IPS-NIHi7 (cell line): ENCODE data around the gene GOLGA1.
"Not testable (repeated sequence)": the region's sequence is repeated elsewhere in the genome, so short reads cannot be mapped to it uniquely, and the experiment has no call there.

Source experiments
- DNase-seq: peaks from one replicate; pipeline ENCODE4 v3.0.0; 2012; ENCODE audit warnings: mixed read lengths; ENCODE audit errors: extremely low spot score

The GOLGA1 gene

DNA sequence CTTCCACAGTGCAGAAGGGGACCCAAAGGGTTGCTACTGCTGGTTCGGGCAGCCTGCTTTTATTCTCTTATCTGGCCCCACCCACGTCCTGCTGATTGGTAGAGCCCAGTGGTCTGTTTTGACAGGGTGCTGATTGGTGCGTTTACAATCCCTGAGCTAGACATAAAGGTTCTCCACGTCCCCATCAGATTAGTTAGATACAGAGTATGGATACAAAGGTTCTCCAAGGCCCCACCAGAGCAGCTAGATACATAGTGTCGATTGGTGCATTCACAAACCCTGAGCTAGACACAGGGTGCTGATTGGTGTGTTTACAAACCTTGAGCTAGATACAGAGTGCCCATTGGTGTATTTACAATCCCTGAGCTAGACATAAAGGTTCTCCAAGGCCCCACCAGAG lies 102.8 kb downstream of the GOLGA1 start:
- DNase-seq = not testable (repeated sequence)

DNA sequence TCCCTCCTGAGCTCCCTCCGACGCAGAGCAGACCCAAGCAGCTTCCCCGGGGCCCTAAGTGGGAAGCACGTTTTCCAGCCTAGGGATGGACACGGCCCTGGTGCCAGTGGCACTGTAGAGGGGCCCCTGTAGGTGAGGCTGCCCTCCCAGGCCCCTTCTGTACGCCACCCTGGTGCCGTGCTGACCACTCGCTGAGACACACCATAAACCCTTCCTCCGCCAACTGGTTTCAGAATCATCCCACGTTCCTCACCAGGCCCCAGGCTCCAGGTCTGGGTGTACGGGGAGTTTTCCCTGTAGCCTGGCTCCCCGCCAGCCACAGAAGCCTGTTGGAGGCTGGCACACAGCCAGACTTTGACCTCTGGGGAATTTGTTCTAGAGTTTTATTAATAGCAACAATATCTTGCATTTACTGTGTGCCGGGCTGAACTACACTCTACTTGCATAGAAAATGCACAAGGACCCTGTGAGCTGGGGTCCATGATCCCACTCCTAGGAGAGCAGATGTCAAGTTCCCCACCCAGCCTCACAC lies 105.8 kb downstream of the GOLGA1 start:
- no peak for DNase-seq

DNA sequence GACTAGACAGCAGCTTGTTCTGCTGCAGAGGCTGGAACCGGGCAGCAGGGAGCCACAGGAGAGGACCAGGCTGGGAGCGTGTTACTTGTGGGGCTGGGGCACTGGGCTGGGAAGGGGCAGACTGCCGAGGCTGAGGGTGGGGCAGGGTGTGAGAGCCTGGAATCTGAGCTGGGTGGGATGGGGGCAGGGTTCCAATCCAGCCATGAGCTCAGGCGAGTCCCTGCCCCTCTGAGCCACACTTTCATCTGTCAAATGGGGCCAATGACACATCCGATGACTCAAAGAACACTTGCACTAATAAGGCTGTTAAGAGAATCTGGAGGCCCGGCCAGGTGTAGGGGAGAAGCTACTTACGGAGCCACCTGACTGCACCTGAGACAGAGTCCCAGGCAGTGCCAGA lies 106.3 kb downstream of the GOLGA1 start:
- DNase-seq = no peak

DNA sequence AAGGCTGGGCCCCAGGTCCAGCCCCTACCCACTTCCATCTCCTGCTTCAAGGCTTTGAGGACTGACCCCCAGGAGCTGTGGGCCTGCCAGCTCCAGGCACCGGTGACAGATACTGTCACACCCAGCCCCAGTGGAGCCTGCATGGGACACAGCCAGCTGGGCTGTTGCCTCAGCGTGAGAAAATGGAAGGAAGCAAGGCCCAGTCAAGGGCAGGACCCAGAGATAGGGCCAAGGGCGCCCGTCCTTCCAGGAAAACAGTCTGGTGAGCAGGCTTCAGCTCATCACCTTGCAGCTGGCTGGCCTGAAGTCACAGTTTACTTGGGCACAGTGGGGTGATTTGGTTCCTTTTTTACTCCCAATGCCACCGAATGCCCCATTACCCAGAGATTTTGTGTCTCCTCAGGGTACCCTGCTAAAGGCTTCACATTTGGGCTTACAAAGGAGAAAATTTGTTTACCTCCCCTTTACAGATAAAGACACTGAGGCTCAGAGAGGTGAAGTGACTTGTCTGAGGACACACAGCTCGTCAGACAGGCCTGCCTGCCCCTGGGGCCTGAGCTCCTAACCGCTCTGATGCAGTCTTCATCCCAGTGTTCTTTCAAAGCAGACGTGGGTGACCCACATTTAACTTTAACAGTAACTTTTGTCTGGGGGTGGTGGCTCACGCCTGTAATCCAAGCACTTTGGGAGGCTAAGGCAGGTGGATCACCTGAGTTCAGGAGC lies 109.1 kb downstream of the GOLGA1 start:
- DNase-seq = no peak

DNA sequence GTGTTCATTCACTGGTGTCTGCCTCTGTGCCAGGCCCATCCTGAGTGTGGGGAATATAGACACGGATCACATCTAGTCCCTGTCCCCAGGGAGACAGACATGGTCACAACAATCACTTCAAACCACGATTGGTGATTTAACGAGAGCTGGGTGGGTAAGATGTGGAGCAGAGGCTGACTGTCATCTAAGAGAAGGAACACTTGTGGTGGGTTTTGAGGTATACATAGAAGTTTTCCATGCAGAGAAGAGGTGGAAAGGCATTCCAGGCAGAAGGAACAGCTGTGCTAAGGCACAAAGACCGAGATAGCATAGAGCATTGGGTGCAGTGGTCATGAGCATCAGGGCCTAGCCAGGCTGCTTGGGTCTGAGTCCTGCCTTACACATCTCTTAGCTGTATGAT lies 110.3 kb downstream of the GOLGA1 start:
- no peak for DNase-seq

DNA sequence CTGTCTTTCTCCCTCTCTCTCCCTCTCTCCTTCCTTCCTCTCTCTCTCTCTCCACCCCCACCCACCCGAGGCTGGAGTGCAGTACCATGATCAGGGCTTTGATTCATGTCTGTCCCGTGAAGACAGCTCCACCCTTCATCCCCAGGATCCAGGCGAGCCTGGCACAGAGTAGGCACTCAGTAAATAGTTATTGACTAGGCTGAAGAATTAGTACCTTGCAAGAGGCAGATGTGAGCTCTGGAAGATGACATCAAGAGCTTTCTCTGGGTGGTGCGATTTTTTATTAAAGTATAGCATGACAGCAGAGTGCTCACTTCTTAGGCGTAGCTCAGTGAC lies 111.6 kb downstream of the GOLGA1 start:
- no peak for DNase-seq

DNA sequence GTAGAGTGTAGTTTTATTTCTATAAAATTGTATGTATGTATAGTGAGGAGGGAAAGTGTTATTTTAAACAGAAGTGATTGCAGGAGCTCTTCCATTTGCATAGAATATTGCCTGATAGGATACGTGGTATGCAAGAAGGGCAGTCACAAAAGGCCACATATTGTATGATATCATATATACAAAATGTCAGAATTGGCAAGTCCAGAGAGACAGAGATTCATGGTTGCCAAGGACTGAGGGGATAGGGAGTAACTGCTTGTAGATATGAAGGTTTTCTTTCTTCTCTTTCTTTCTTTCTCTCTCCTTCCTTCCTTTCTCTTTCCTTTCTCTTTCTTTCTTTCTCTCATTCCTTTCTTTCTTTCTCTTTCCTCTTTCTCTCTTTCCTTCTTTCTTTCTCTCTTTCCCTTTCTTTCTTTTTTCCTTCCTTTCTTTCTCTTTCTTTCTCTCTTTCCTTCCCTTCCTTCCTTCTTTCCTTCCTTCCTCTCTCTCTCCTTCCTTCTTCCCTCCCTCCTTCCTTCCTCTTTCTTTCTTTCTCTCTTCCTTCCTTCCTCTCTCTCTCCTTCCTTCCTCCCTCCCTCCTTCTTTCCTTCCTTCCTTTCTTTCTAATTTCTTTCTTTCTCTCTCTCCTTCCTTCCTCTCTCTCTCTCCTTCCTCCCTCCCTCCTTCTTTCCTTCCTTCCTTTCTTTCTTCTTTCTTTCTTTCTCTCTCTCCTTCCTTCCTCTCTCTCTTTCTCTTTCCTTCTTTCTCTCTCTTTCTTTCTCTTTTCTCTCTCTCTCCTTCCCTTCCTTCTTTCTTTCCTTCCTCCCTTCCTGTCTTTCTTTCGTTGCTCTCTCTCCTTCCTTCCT lies 112.2 kb downstream of the GOLGA1 start:
- no peak for DNase-seq
